ENCODE results near the gene PKD1.

DNA sequence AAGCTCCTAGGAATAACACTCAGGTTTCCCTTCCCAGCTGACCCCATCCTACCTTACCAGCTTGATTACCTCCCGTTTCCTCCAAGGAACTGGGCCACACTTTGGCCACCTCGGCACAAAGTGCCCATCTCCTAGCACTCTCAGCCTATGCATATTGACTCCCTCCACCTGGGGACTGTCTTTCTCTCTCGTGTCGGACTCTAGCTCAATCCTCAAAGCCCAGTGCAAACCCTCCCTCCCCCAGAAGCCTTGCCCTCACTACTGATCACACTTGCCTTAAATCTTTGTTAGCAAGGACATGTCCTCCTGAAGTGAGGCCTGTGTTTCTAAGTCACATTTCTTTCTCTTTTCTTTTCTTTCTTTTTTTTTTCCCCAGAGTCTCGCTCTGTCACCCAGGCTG is 10.1 kb upstream of the PKD1 start:
- TF ChIP-seq GATA2 (IDR thresholded peaks at IDR 0.05; ENCODE audit: low read depth, low read length): no peak
- TF ChIP-seq GATA3 (IDR thresholded peaks at IDR 0.05; ENCODE audit: low read depth, low read length): no peak
